Ovary (tissue), 3 donors: Measurements from ENCODE around the gene B4GALNT1.

ENCODE experiments used
- EP300 ChIP-seq: sonication (generic); formaldehyde crosslinking; IDR thresholded peaks from one replicate; pipeline ENCODE4 v1.6.1; 2017; ENCODE audit warnings: antibody characterized with exemption
- POLR2A ChIP-seq: fragments of 450-650 bp; IDR thresholded peaks from one replicate; pipeline ENCODE4 v1.6.1; 2017; ENCODE audit warnings: antibody characterized with exemption, mild to moderate bottlenecking, moderate library complexity
- TF ChIP-seq, protein P1 (sequence below), 3 donors: fragments of 450-650 bp in 2 of 3; fragments of 200-600 bp in 1 of 3; IDR thresholded peaks; one replicate each; pipeline versions ENCODE4 v1.5.1 to v1.8.0; 2016 to 2022; ENCODE audit warnings: antibody characterized with exemption in 3 of 3, mild to moderate bottlenecking in 1 of 3
- donor health status: DM: no; HTN: no; CAD: no.

DNA sequence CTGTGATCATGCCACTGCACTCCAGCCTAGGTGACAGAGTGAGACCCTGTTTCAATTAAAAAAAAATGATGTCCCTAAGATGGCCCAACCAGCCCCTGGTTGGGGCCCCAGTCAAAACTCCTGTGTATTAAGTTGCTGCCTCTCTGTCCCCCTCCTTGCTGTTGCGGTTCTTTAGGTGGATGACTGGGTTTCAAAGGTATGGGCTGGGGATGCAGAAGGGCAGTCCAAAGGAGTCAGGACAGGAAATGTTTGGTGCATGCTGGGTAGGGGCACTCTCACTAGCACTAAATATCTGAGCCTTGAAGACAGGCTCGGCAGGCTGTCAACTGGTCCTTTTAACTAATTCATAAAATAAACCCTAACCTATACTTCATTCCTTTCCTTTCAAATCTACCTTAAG, 54.0 kb downstream of the B4GALNT1 start:
- TF ChIP-seq, protein P1, sequence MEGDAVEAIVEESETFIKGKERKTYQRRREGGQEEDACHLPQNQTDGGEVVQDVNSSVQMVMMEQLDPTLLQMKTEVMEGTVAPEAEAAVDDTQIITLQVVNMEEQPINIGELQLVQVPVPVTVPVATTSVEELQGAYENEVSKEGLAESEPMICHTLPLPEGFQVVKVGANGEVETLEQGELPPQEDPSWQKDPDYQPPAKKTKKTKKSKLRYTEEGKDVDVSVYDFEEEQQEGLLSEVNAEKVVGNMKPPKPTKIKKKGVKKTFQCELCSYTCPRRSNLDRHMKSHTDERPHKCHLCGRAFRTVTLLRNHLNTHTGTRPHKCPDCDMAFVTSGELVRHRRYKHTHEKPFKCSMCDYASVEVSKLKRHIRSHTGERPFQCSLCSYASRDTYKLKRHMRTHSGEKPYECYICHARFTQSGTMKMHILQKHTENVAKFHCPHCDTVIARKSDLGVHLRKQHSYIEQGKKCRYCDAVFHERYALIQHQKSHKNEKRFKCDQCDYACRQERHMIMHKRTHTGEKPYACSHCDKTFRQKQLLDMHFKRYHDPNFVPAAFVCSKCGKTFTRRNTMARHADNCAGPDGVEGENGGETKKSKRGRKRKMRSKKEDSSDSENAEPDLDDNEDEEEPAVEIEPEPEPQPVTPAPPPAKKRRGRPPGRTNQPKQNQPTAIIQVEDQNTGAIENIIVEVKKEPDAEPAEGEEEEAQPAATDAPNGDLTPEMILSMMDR (IDR thresholded peaks at IDR 0.05) = no peak
- TF ChIP-seq EP300 = no peak
- no peak for TF ChIP-seq POLR2A
